Measurements from ENCODE around the gene NIBAN1. TPM values are rescaled to one million over a fixed set of nuclear protein-coding genes. Genes with fewer than 3 reads are reported as not detected.

The NIBAN1 gene, protein sequence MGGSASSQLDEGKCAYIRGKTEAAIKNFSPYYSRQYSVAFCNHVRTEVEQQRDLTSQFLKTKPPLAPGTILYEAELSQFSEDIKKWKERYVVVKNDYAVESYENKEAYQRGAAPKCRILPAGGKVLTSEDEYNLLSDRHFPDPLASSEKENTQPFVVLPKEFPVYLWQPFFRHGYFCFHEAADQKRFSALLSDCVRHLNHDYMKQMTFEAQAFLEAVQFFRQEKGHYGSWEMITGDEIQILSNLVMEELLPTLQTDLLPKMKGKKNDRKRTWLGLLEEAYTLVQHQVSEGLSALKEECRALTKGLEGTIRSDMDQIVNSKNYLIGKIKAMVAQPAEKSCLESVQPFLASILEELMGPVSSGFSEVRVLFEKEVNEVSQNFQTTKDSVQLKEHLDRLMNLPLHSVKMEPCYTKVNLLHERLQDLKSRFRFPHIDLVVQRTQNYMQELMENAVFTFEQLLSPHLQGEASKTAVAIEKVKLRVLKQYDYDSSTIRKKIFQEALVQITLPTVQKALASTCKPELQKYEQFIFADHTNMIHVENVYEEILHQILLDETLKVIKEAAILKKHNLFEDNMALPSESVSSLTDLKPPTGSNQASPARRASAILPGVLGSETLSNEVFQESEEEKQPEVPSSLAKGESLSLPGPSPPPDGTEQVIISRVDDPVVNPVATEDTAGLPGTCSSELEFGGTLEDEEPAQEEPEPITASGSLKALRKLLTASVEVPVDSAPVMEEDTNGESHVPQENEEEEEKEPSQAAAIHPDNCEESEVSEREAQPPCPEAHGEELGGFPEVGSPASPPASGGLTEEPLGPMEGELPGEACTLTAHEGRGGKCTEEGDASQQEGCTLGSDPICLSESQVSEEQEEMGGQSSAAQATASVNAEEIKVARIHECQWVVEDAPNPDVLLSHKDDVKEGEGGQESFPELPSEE
- total RNA-seq: 10 to 100 TPM in 2 of 5 experiments, 1 to 10 TPM in 3; 1.7 to 41.6 (median 4.6) TPM
- polyA plus RNA-seq: under 1 TPM; 0.20 to 0.50 TPM
- total RNA-seq: 2.2 reads per million, percentile 10 among the genes with 10 or more reads in this experiment

DNA sequence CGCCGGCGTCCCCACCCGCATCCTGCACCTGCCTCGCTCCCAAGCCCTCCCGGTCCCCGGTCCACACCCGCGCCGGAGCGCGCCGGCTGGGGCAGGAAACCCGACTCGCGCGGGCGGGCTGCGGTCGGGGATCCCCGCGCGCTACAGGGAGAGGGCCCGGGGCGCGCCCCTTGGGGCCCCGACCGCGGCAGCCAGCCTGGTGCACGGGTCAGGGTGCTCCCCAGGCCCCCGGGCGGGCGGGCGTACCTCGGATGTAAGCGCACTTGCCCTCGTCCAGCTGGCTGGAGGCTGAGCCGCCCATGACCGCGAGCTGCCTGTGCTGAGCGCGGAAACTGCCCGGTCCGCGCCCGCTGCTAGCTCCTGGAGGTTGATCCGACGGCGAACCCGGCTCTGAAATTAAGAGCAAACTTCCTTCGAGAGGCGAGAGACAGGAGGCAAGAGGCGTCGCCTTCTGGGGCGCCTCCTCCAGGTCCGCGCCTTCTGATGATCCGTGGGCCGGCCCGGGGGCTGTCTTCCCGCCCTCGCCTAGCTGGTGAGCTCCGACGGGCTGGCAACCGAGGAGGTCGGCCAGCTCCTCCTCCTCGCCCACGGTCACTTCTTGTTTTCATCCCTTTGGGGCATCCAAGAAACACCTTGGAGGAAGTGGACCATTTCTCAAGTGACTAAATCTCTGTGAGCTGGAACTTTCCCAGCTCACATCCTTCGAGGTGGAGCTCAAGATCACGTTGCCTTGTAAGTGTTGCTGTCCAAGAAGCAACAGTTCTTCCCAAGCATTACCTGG lies at the start of gene NIBAN1:
Gene NIBAN1, minus strand, starts transcription at position 453 of the 781 bp plus-strand sequence. Its CDS starts 152 bp downstream, at position 301.
- POLR2A ChIA-PET: interaction anchor here (0.5 kb wide), 1 partner anchor 18 kb away, joined by 6 read pairs; no protein-coding TSS in a partner anchor

DNA sequence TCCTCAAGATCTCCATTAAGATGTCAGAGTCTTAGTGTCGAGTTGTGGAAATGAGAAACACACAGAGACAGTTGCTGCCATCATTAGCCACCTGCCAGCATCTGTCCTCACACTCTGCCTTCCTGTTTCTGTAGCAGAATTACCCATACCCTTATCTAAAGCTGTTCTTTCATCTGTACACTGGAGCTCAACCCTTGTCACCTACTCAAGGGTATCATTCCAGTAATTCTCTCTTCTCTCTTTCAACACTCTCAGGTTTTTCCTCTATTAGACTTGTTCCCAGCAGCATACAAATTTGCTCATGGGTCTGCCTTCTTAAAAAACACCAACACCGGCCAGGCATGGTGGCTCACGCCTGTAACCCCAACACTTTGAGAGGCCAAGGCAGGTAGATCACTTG lies 43.7 kb upstream of the NIBAN1 start:
- H3K27me3 Mint-ChIP-seq: peaks cover 0 to 9% (median 5%) of the 10 kb centered on the region in 5 donors
- no peaks in the 10 kb centered on the region for H3K9me3 ChIP-seq (ENCODE audit: control insufficient read depth in 2 of 3, low read length in 3 of 3)
- H3K4me3 ChIP-seq (ENCODE audit: low read length): no peak overlapping the region
- no peaks in the 10 kb centered on the region for H3K36me3 ChIP-seq (ENCODE audit: control insufficient read depth in 2 of 3, insufficient read depth in 3 of 3, low read length in 3 of 3)
- peaks cover 0 to 2% (median 0%) of the 10 kb centered on the region in 7 donors for H3K4me1 Mint-ChIP-seq
- no peaks in the 10 kb centered on the region for H3K27me3 ChIP-seq (ENCODE audit: control insufficient read depth in 2 of 2, insufficient read depth in 2 of 2, low read length in 2 of 2)
- no peaks in the 10 kb centered on the region for H3K36me3 Mint-ChIP-seq
- H3K27ac ChIP-seq (ENCODE audit: low read depth, low read length): no peak overlapping the region
- DNase-seq (no peak), ATAC-seq (no peak)
- no peaks in the 10 kb centered on the region for H3K9me3 Mint-ChIP-seq
- no peak overlapping the region for H3K4me3 Mint-ChIP-seq
- ChIA-PET POLR2A (no interaction called here), CTCF (interaction anchor here (0.6 to 1.0 kb wide), 2 partner anchors 158 to 213 kb away, joined by 3 to 4 read pairs; no protein-coding TSS in a partner anchor)
- H3K4me1 ChIP-seq (ENCODE audit: control insufficient read depth in 2 of 2, insufficient read depth in 2 of 2, low read length in 2 of 2): no peaks in the 10 kb centered on the region
- H3K27ac Mint-ChIP-seq: no peak overlapping the region
- intact Hi-C loops (cut with micrococcal nuclease): no loop called here

More for the DNA sequence above, at the start of gene NIBAN1:
- Histone ChIP-seq H3K36me3 (ENCODE audit: control insufficient read depth in 2 of 3, insufficient read depth in 3 of 3, low read length in 3 of 3) (no peaks in the 10 kb centered on the region), H3K27me3 (ENCODE audit: control insufficient read depth in 2 of 2, insufficient read depth in 2 of 2, low read length in 2 of 2) (no peaks in the 10 kb centered on the region), H3K9me3 (ENCODE audit: control insufficient read depth in 2 of 3, low read length in 3 of 3) (no peaks in the 10 kb centered on the region), H3K4me1 (ENCODE audit: control insufficient read depth in 2 of 2, insufficient read depth in 2 of 2, low read length in 2 of 2) (peaks cover 0 to 24% of the 10 kb centered on the region in 2 donors), H3K27ac (ENCODE audit: low read depth, low read length) (peak within 1 kb of the TSS; percentile 7), H3K4me3 (ENCODE audit: low read length) (peak within 1 kb of the TSS; percentile 63)
- H3K36me3 Mint-ChIP-seq: peaks cover 0 to 10% (median 0%) of the 10 kb centered on the region in 5 donors
- intact Hi-C loops (cut with micrococcal nuclease): loop anchor here in 1 of 2 donors (1.0 to 10.0 kb wide), 4 partner anchors 8 to 1401 kb away; partner anchors contain the start of genes IVNS1ABP, ODR4 and TPR
- H3K4me3 Mint-ChIP-seq: peak within 1 kb of the TSS; percentile 82 to 96 (median 90)
- peaks cover 0 to 4% (median 0%) of the 10 kb centered on the region in 11 donors for H3K9me3 Mint-ChIP-seq
- H3K4me1 Mint-ChIP-seq: peaks cover 9 to 48% (median 21%) of the 10 kb centered on the region in 7 donors
- peak within 1 kb of the TSS; percentile 11 to 94 (median 58) for H3K27ac Mint-ChIP-seq
- DNase-seq (peak; percentile 0 to 83 (median 22)), ATAC-seq (peak; percentile 77)
- H3K27me3 Mint-ChIP-seq: peaks cover 12 to 39% (median 29%) of the 10 kb centered on the region in 5 donors
- CTCF ChIA-PET: interaction anchor here (1.5 kb wide), 1 partner anchor 169 kb away, joined by 5 read pairs; no protein-coding TSS in a partner anchor

DNA sequence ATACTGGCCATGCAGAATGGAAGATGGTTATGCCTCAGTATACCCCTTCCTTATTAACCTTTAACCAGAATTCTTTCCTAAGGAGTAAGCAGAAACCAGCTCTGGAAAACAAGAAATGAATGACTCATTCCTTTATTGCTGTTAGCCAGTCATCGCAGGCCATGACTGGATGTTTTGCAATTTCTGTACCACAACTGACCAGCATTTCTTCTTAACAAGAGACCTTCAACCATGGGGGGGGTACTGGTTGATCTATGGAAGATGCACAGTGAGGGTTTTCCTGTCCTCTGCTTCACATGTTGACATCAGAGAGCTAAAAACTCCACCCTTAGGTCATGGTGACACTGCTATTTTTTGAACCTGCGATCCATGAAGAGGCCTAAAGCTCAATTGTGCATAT lies 43.0 kb upstream of the NIBAN1 start:
- ChIA-PET CTCF (interaction anchor here (1.0 kb wide), 1 partner anchor 212 kb away, joined by 3 read pairs; no protein-coding TSS in a partner anchor), POLR2A (no interaction called here)
- H3K9me3 ChIP-seq (ENCODE audit: control insufficient read depth in 2 of 3, low read length in 3 of 3): no peaks in the 10 kb centered on the region
- Mint-ChIP-seq H3K9me3 (no peaks in the 10 kb centered on the region), H3K4me1 (peaks cover 0 to 2% (median 0%) of the 10 kb centered on the region in 7 donors), H3K4me3 (no peak overlapping the region), H3K36me3 (no peaks in the 10 kb centered on the region), H3K27me3 (peaks cover 0 to 13% (median 5%) of the 10 kb centered on the region in 5 donors), H3K27ac (no peak overlapping the region)
- no peak overlapping the region for H3K27ac ChIP-seq (ENCODE audit: low read depth, low read length)
- ATAC-seq (peak; percentile 52), DNase-seq (no peak)
- H3K4me1 ChIP-seq (ENCODE audit: control insufficient read depth in 2 of 2, insufficient read depth in 2 of 2, low read length in 2 of 2): no peaks in the 10 kb centered on the region
- no peak overlapping the region for H3K4me3 ChIP-seq (ENCODE audit: low read length)
- intact Hi-C loops (cut with micrococcal nuclease): no loop called here
- H3K36me3 ChIP-seq (ENCODE audit: control insufficient read depth in 2 of 3, insufficient read depth in 3 of 3, low read length in 3 of 3): no peaks in the 10 kb centered on the region
- H3K27me3 ChIP-seq (ENCODE audit: control insufficient read depth in 2 of 2, insufficient read depth in 2 of 2, low read length in 2 of 2): no peaks in the 10 kb centered on the region

DNA sequence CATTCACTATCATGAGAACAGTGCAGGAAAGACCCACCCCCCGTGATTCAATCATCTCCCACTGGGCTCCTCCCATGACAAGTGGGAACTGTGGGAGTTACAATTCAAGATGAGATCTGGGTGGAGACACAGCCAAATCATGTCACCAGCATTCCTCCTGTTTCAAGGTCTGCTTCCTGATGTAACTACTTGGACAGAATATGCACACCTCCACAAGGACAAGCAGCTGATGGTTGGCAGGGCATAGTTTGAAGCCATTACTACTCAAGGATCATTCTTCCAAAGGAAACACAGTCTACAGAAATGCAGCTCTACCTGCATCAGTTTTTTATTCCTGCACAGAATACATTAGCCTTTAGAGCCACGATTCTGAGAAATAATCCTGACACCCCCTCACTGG lies 42.6 kb upstream of the NIBAN1 start:
- DNase-seq: no peak
- H3K36me3 ChIP-seq (ENCODE audit: control insufficient read depth in 2 of 3, insufficient read depth in 3 of 3, low read length in 3 of 3): no peaks in the 10 kb centered on the region
- H3K9me3 ChIP-seq (ENCODE audit: control insufficient read depth in 2 of 3, low read length in 3 of 3): no peaks in the 10 kb centered on the region
- Mint-ChIP-seq H3K36me3 (no peaks in the 10 kb centered on the region), H3K27ac (no peak overlapping the region), H3K4me1 (peaks cover 0 to 2% (median 0%) of the 10 kb centered on the region in 7 donors), H3K9me3 (no peaks in the 10 kb centered on the region), H3K27me3 (peaks cover 0 to 18% (median 10%) of the 10 kb centered on the region in 5 donors), H3K4me3 (no peak overlapping the region)
- H3K27ac ChIP-seq (ENCODE audit: low read depth, low read length): no peak overlapping the region
- intact Hi-C loops (cut with micrococcal nuclease): no loop called here
- no peaks in the 10 kb centered on the region for H3K4me1 ChIP-seq (ENCODE audit: control insufficient read depth in 2 of 2, insufficient read depth in 2 of 2, low read length in 2 of 2)
- ChIA-PET CTCF (no interaction called here), POLR2A (no interaction called here)
- H3K4me3 ChIP-seq (ENCODE audit: low read length): no peak overlapping the region
- H3K27me3 ChIP-seq (ENCODE audit: control insufficient read depth in 2 of 2, insufficient read depth in 2 of 2, low read length in 2 of 2): no peaks in the 10 kb centered on the region
- no peak for ATAC-seq

DNA sequence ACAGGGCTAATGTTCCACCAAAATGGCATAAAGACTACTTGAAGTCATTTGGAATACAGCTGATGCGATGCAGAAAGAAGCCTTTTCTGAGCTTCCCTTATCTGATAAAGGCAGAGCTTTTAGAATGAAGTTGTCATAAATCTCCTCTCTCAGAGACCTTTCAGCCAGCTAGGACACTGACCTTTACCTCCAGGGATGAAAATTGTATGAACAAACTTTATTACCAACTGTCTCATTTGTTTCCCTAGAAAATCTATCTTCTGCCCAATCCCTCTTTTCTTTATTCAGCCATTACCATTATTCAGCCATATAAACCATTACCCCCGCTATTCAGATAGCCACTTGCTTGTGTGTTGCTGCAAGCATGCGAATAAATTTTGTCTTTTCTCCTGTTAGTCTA lies 41.3 kb upstream of the NIBAN1 start:
- CTCF ChIA-PET: no interaction called here
- H3K36me3 ChIP-seq (ENCODE audit: control insufficient read depth in 2 of 3, insufficient read depth in 3 of 3, low read length in 3 of 3): no peaks in the 10 kb centered on the region
- POLR2A ChIA-PET: interaction anchor here (0.6 kb wide), 1 partner anchor 654 kb away, joined by 3 read pairs; no protein-coding TSS in a partner anchor
- no peaks in the 10 kb centered on the region for H3K4me1 ChIP-seq (ENCODE audit: control insufficient read depth in 2 of 2, insufficient read depth in 2 of 2, low read length in 2 of 2)
- intact Hi-C loops (cut with micrococcal nuclease): no loop called here
- H3K27me3 ChIP-seq (ENCODE audit: control insufficient read depth in 2 of 2, insufficient read depth in 2 of 2, low read length in 2 of 2): no peaks in the 10 kb centered on the region
- H3K4me3 Mint-ChIP-seq: no peak overlapping the region
- H3K36me3 Mint-ChIP-seq: no peaks in the 10 kb centered on the region
- no peak for DNase-seq
- H3K9me3 ChIP-seq (ENCODE audit: control insufficient read depth in 2 of 3, low read length in 3 of 3): no peaks in the 10 kb centered on the region
- no peak overlapping the region for H3K27ac Mint-ChIP-seq
- ATAC-seq: no peak
- no peak overlapping the region for H3K4me3 ChIP-seq (ENCODE audit: low read length)
- H3K27me3 Mint-ChIP-seq: peaks cover 0 to 19% (median 10%) of the 10 kb centered on the region in 5 donors
- H3K9me3 Mint-ChIP-seq: no peaks in the 10 kb centered on the region
- no peak overlapping the region for H3K27ac ChIP-seq (ENCODE audit: low read depth, low read length)
- peaks cover 0 to 2% (median 0%) of the 10 kb centered on the region in 7 donors for H3K4me1 Mint-ChIP-seq
